Upper lobe of left lung (tissue), 4 donors: Measurements from ENCODE around the gene DOCK11.

Experiments used
- POLR2A ChIP-seq, 4 donors: fragments of 450-650 bp; IDR thresholded peaks; one replicate each; pipeline ENCODE4 v1.5.1; 2016 to 2017; ENCODE audit warnings: antibody characterized with exemption in 4 of 4, mild to moderate bottlenecking in 2 of 4
- POLR2AphosphoS5 ChIP-seq, 2 donors: sonication (generic); formaldehyde crosslinking; IDR thresholded peaks; one replicate each; pipeline ENCODE4 v1.5.1; 2017; ENCODE audit warnings: antibody characterized with exemption in 2 of 2

DNA sequence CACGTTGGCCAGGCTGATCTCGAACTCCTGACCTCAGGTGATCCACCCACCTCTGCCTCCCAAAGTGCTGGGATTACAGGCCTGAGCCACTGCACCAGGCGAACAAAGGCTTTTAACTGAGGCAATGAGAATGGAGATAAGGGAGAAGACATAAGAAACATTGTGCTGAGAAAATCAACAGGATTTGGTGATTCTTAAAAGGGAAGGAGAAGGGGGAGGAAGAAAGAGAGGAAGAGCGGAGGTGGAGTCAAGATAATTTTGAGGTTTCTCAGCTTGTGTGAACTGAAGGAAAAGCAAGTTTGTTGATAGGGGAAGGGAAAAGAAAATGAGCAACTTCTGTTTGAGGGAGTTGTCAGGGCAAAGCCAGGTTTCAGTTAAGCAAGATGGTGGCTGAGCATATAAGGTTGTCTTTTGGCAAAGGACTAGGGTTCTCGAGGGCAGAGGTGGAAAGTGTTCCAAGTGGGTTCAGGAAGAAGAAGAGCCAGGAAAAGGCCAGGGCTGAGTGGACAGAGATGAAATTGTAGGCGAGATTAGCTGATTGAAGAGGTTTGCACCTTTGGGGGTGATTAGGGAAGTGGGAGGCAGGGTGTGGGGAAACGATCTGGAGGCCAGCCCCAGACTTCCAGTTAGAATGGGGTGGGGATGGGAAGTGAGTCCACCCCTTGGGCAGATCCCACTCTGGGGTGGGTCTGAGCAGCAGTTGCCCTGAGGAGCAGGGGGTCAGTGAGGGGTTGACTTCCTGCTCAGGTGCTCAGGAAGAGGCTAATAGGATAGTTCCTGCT is 7.8 kb downstream of the DOCK11 start:
- TF ChIP-seq POLR2AphosphoS5 (IDR thresholded peaks at IDR 0.05) (no peak), POLR2A (IDR thresholded peaks at IDR 0.05) (no peak)
